ENCODE results near the gene PRPF40A. TPM values are rescaled to one million over a fixed set of nuclear protein-coding genes. Genes with fewer than 3 reads are reported as not detected.

PRPF40A gene
- polyA plus RNA-seq, 4 donors = 128 to 162 (median 144) TPM

- no peak for DNase-seq (ENCODE audit: low read depth in 4 of 4, low spot score in 2 of 4)
Observed at GRCh38 chr2:152657043-152657442, 60.2 kb downstream of the PRPF40A start.

DNA sequence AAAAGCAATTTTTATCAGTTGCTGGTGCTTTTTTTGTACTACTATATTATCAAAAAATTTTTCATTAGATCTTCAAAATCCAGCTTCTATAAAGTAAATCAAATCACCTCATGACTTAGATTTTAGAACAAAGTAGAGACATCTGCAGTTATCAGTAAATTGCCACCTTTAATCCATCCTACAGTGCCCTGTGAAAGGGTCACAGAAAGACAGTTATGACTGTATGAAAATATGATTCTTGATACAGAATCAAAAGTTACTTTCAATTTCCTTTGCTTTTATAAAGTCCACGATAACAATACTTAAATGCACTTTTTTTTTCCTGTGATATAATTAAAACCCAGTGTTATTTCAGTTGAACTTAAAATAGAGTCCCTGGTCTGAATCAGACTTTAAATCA, 61.4 kb downstream of the PRPF40A start:
- DNase-seq (ENCODE audit: low read depth in 4 of 4, low spot score in 2 of 4) = no peak

DNA sequence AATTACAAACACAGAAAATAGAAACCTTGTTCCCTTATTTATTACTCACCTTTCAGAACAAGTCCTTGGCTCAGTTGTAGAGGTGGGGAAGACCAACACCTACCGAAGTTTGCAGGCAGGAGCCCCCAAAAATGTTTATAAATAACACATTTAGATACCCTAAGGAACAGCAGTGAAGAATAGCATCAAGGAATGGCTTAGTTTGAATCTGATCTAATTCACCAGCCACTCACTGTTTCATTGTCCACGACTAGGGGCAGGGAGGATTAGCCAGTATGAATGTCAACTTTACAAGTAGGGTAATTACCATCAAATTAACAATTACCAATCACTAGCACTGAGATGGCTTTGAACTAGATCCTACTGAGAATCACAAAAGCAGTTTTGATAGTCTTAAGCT, 65.4 kb downstream of the PRPF40A start:
- no peak for DNase-seq (ENCODE audit: low read depth in 4 of 4, low spot score in 2 of 4)

GRCh38 chr2:152650768-152651371, 66.4 kb downstream of the PRPF40A start:
- DNase-seq (ENCODE audit: low read depth in 4 of 4, low spot score in 2 of 4) = no peak

- no peak for DNase-seq (ENCODE audit: low read depth in 4 of 4, low spot score in 2 of 4)
Observed at GRCh38 chr2:152649997-152650396, 67.3 kb downstream of the PRPF40A start.

GRCh38 chr2:152648336-152648735, 68.9 kb downstream of the PRPF40A start:
- DNase-seq (ENCODE audit: low read depth in 4 of 4, low spot score in 2 of 4) = no peak

GRCh38 chr2:152647552-152647951, 69.7 kb downstream of the PRPF40A start:
- peak in 1 of 4 donors; percentile 19 for DNase-seq (ENCODE audit: low read depth in 4 of 4, low spot score in 2 of 4)

GRCh38 chr2:152646775-152647174, 70.5 kb downstream of the PRPF40A start:
- no peak for DNase-seq (ENCODE audit: low read depth in 4 of 4, low spot score in 2 of 4)

DNA sequence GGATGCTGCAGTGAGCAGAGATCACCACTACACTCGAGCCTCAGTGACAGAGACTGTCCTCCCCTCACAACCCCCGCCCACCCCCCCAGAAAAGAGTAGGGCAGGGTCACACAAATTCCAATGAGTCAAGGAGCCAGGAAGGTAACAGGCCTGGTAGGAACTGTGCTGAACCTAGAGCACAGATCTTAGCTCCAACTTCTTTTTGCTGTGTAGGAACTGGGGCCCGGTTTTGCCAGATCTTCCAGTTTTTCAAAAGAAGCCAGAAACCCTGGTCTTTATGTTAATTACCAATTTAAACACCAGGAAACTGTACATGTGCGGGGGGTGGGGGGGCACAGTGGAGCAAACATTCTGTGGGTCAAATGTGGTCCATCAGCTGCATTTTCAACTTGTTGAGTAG, 71.0 kb downstream of the PRPF40A start:
- no peak for DNase-seq (ENCODE audit: low read depth in 4 of 4, low spot score in 2 of 4)

- DNase-seq (ENCODE audit: low read depth in 4 of 4, low spot score in 2 of 4) = no peak
Observed at GRCh38 chr2:152644189-152644873, 72.9 kb downstream of the PRPF40A start.

DNA sequence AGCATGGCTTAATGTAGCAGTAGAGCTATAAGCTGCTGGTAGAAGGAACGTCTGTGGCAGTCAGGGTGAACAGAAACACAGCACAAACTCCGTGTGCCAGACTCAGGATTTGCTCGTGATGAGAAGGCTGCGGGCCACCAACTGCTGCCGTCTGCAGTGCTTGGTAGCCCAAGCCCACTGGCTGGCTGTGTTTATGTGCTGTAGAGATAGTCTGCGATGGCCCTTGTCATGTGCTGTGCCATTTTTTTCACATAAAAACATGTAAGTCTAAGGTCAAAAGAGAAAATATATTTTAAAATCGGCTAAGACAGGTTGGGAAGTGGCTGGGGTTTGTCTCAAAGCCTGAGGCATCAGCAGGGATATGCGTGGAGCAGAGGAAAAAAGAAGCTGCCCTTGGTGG, 78.7 kb downstream of the PRPF40A start:
- DNase-seq (ENCODE audit: low read depth in 4 of 4, low spot score in 2 of 4) = no peak

GRCh38 chr2:152638056-152638455, 79.2 kb downstream of the PRPF40A start:
- no peak for DNase-seq (ENCODE audit: low read depth in 4 of 4, low spot score in 2 of 4)

- no peak for DNase-seq (ENCODE audit: low read depth in 4 of 4, low spot score in 2 of 4)
Observed at GRCh38 chr2:152637251-152637650, 80.0 kb downstream of the PRPF40A start.

DNA sequence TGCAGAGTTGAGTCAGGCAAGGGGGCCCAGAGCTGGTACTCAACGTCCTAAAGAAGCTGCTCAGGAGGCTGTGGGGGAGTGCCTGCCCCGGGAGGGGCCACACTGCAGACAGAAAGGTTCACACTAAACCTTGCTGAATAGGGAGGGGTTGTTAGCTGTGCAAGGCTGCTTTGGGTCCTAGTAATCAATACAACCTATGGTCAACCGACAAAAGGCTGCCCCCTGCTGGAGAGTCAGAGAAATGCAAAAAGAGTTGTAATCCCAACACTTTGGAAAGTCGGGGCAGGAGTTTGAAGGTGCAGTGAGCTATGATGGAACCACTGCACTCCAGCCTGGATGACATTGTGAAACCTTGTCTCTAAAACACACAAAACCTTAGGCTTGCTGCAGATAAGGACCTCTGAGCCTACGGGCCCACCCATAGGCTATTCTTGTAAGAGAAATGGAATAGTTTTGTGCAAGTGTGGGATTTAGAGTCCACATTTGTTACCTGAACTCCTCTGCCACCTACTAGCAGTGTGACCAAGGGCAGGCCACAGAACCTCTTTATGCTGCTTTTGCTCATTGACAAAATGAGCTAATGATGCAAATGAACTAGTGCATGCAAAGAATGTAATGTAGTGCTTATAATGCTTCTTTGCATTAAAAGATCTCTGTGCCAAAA, 81.5 kb downstream of the PRPF40A start:
- DNase-seq (ENCODE audit: low read depth in 4 of 4, low spot score in 2 of 4) = peak in 1 of 4 donors; percentile 33

- no peak for DNase-seq (ENCODE audit: low read depth in 4 of 4, low spot score in 2 of 4)
Observed at GRCh38 chr2:152632736-152633135, 84.5 kb downstream of the PRPF40A start.

- no peak for DNase-seq (ENCODE audit: low read depth in 4 of 4, low spot score in 2 of 4)
Observed at GRCh38 chr2:152630466-152630865, 86.8 kb downstream of the PRPF40A start.

GRCh38 chr2:152629202-152629601, 88.1 kb downstream of the PRPF40A start:
- no peak for DNase-seq (ENCODE audit: low read depth in 4 of 4, low spot score in 2 of 4)

DNA sequence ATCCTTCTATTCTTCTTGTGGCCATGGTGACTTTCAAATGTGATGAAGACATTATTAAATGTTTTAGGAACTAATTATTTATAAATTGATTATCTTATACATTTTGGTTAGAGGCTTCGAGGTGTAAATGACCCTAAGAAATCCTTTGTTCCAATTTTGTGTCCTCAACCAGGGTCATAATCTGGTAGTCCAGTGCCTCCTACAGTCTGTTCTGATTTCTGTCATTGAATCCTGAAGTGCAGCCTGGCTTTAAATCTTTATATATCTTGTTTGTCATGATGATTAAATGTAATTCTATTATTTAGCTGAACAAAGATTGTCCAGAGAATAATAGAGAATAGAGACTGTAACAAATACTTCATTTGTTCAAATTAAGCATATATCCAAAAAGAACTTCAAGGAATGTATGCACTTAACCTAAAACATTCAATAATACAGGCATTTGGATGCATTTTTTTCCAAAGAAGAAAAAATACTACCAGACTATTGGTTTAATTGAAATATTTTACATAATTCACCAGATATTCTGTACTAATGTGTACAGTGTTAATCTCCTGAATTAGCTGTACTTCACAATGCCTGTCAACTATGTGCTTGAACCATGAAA, 89.8 kb downstream of the PRPF40A start:
- DNase-seq (ENCODE audit: low read depth in 4 of 4, low spot score in 2 of 4) = no peak

DNA sequence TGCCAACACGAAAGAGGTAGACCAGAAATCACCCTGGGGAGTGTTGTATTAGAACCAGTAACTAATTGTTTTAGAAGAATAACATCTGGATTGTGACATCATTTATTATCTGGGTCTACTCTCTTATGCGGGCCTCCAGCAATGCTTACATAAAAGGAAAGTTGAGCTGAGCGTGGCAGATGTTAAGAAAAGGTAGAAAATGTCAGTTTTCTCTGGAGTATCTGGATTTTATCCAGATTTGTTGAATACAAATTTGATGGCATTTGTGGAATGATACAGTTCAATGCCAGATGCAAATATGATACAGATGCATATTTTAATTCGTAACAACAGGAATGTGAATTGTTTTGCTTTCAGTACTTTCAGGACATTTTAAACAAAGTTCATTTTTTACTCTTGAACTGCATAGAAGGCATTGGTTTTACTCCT, 90.3 kb downstream of the PRPF40A start:
- DNase-seq (ENCODE audit: low read depth in 4 of 4, low spot score in 2 of 4) = no peak

- no peak for DNase-seq (ENCODE audit: low read depth in 4 of 4, low spot score in 2 of 4)
Observed at GRCh38 chr2:152624805-152625204, 92.5 kb downstream of the PRPF40A start.

- no peak for DNase-seq (ENCODE audit: low read depth in 4 of 4, low spot score in 2 of 4)
Observed at GRCh38 chr2:152623775-152624174, 93.5 kb downstream of the PRPF40A start.

Measured in left renal cortex interstitium (tissue), 4 donors.